ENCODE results near the gene FLNA.
"Not testable (repeated sequence)": the region's sequence is repeated elsewhere in the genome, so short reads cannot be mapped to it uniquely, and the experiment has no call there.

The FLNA gene, protein sequence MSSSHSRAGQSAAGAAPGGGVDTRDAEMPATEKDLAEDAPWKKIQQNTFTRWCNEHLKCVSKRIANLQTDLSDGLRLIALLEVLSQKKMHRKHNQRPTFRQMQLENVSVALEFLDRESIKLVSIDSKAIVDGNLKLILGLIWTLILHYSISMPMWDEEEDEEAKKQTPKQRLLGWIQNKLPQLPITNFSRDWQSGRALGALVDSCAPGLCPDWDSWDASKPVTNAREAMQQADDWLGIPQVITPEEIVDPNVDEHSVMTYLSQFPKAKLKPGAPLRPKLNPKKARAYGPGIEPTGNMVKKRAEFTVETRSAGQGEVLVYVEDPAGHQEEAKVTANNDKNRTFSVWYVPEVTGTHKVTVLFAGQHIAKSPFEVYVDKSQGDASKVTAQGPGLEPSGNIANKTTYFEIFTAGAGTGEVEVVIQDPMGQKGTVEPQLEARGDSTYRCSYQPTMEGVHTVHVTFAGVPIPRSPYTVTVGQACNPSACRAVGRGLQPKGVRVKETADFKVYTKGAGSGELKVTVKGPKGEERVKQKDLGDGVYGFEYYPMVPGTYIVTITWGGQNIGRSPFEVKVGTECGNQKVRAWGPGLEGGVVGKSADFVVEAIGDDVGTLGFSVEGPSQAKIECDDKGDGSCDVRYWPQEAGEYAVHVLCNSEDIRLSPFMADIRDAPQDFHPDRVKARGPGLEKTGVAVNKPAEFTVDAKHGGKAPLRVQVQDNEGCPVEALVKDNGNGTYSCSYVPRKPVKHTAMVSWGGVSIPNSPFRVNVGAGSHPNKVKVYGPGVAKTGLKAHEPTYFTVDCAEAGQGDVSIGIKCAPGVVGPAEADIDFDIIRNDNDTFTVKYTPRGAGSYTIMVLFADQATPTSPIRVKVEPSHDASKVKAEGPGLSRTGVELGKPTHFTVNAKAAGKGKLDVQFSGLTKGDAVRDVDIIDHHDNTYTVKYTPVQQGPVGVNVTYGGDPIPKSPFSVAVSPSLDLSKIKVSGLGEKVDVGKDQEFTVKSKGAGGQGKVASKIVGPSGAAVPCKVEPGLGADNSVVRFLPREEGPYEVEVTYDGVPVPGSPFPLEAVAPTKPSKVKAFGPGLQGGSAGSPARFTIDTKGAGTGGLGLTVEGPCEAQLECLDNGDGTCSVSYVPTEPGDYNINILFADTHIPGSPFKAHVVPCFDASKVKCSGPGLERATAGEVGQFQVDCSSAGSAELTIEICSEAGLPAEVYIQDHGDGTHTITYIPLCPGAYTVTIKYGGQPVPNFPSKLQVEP (N-terminal part only)

DNA sequence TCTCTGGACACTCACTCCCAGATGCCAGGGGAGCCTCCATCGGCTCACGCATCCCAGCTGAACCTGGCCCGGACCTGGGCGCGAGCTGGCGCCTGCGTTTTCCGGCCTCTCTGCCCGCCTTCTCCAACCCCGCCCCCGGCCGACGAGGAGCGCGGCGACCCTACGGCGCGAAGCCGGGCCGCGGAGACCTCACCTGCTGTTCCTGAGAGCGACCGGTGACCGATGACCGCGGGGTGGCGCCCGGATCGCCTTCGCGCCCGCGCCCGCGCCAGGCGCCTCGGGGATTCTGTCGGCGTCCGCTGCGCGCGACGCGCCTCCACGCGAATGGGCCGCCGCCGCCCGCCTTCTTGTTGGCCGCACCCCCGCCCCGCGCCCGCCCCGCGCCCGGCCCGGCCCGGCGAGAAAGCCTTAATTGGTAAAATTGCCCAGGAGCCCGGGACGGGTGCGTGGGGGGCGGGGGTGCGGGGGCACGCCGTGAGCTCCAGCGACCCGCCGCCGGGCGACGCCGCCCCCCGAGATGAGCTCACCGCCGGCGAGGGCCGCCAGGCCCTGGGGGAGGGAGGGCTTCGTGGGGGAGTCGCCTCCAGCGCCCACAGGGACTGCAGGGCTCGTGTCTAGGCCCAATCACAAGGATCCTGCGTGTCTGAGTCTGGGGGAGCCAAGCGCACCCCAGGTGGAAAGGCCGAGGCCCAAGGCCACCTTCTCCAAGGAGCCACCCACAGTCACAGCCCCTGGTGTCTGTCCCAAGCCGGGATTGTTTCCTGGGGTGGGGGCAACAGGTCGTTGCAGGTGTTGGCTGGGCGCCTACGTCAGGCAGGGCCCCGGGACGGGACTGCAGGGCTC is at the start of gene FLNA:
TSS of gene FLNA (minus strand) at position 322 of the 843 bp plus-strand sequence. CDS start 3,389 bp downstream, outside the sequence.
- DNase-seq (ENCODE audit: low spot score) = peak; percentile 68

DNA sequence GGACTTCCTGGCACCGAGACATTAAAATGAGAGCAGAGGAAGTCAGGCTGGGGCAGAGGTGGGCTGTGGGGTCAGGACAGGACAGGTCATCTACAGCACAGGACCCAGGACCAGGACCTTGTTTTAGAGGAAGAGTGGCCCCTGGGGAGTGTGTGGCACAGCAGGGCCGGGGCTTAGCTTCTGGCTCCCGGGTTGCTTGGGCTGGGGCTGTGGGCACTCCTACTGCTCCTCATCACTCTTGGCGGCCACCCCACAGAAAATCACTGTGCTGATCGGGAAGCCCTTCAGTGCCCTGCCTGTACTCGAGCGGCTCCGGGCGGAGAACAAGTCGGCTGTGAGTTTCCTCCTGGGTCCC is 45.9 kb upstream of the FLNA start:
- DNase-seq (ENCODE audit: low spot score) = no peak

DNA sequence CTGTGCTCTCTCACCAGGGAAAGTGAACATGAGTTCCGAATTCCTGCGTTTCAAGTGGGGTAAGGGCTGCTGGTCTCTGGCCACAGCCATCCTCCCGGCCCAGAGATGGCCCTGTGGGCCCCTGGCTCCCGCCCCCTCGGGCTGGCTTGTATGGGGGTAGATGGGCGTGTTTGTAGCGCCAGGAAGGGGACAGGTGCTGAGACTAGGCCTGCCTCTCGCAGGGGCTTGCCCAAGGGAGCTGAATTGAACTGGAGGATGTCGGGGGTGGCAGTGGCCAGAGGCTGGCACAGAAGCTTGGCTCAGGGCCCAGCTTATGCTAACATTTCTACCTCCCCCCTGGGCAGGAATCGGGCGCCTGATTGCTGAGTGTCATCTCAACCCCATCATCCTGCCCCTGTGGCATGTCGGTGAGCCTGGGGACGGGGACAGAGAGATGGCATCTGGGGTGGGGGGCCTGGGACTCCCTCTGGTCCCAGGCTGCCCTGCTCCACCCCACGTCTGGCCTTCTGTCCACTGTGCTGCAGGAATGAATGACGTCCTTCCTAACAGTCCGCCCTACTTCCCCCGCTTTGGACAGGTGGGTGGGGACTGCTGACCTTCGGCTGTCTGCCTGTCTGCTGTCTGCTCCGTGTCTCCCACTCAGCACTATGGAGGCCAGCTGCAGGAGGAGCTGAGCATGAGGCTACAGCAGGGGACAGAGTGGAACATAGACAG is 45.4 kb upstream of the FLNA start:
- DNase-seq (ENCODE audit: low spot score) = no peak

DNA sequence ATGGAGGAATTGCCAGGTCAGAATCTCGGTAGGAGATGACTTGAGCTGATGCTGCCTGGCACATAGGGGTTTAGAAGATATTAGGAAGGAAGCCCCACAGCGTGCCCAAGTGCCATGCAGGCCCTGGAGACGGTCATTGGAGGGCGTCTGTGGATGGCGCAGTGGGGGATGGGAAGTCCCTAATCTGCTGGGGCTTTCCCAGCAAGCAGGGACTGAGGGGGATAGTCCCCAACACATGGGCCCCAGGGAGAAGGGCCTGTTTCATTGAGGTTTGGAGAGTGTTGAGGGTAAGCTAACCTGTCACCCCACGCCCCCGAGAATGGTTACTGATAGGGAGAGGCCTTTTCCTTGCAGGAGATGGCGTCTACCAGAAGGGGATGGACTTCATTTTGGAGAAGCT is 44.8 kb upstream of the FLNA start:
- no peak for DNase-seq (ENCODE audit: low spot score)

DNA sequence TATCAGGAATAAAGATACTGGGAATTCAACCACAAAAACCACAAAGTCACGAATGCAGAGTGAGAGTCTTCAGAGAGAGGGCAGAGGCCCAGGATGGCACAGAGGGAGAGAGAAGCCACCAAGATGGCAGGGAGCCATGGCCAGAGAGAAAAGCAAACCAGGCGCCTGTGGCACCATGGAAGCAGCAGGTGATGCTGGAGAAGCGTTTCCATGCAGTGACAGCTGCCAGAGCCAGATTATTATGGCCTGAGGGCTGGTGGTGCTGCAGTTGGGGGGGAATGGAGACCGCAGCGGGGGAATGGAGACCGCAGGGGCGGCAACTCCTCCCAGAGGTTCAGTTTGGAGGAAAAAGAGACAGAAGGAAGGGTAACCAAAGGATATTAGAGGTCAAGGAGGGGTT is 42.7 kb upstream of the FLNA start:
- DNase-seq (ENCODE audit: low spot score) = no peak

DNA sequence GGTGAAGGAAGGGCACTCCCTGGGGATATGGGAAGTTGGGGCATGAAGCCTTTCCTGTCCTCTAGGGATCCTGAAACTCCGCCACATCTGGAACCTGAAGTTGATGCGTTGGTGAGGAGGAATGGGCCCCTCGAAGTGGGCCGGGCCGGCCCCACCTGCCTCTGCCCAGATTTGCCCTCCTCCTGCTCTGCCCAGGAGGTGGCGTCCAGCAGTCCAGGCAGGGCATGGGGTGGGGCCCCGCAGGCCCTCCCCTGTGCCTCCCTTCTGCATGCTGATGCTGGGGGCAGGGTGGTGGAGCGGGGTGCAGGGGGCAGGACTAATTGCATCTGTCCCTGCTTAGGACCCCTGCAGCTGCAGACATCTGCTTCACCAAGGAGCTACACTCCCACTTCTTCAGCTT is 38.7 kb upstream of the FLNA start:
- DNase-seq (ENCODE audit: low spot score) = no peak

DNA sequence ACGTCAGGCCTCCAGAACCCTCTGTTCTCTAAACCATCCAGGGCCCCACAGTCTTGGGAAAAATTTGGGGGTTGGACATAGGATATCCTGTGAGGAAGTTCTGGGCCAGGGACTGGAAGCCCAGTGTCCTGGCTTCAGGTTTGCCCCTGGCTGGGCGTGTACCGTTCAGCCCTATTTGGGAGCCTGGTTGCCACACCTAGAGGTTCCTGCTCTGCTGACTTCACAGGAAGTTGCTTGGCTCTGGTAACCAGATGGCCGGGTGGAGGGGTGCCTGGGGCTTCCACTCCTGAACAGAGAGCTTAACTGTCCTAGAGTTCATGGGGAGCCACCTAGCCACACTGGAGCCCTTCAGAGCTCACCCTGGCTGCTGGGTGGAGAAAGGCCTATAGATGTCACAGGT is 38.0 kb upstream of the FLNA start:
- no peak for DNase-seq (ENCODE audit: low spot score)

DNA sequence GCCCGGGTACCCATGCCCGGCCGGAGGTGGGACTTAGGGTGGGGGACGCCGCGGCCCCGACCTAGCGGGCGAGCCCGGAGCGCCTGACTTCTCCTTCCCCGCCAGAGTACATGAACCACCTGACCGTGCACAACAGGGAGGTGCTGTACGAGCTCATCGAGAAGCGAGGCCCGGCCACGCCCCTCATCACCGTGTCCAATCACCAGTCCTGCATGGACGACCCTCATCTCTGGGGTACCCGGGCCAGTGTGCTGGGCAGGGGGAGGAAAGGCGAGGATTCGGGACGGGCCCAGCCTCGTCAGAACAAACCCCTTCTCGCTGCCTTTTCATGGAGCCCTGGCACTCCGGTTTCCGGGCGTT is 37.5 kb upstream of the FLNA start:
- peak; percentile 68 for DNase-seq (ENCODE audit: low spot score)

DNA sequence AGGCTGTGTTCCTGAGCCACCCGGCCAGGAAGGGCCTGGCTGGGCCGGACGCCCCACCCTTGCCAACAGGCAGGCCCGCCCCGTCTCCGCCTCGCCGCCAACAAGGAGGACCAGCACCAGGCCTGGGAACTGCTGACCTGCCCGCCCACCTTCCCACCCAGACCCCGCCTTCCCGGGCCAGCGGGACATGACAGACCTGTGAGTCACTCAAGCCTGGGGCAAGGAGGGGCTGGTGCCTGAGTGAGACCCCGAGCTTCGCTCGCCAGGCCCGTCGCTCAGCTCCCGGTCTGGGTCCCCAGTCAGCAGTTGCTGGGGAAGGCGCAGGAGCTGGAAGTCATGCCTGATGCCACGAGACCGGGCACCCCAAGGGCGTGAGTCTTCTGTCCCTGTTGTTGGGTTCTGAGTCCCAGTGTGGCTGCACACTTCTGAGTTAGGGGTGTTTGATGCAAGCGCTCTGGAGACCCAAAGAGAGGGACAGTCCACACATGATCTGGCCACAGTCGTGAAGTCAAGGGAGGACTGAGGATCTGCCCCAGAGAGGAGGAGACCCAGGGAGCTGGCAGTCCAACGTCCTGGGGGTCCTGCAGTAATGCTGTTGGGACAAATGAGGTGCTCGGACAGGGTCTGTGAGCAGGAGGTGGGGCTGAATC is 34.9 kb upstream of the FLNA start, which contains the start of gene DNASE1L1:
TSS of gene DNASE1L1 (minus strand) at position 33 of the 650 bp plus-strand sequence. CDS start 3,686 bp downstream, outside the sequence.
- DNase-seq (ENCODE audit: low spot score) = peak; percentile 86

DNA sequence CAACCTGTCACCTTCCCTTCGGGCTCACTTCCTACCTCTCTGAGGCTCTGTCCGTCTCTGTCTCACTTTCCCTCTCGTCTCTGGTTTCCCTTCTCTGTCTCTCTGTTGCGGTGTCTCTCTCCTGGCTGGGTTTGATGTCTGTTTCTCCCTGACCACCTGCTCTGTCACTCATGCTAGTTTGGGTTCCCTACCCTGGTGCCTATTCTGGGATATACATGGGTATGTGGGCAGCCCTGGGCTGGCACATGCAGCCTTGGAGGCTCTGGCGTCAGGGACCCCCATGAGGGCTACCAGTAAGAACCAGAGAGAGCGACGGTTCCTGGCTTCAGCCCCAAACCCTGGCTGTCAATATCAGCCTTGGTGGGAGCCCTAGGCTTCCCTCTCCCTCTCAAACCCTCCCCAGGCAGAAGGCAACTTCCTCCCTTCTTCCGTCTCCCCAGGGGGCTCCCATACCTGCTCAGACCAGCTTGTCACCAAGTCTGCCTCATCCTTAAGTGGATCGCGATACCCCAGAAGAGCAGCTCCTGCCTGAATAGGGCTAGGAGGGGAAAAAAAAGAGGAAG is 34.3 kb upstream of the FLNA start:
- no peak for DNase-seq (ENCODE audit: low spot score)

DNA sequence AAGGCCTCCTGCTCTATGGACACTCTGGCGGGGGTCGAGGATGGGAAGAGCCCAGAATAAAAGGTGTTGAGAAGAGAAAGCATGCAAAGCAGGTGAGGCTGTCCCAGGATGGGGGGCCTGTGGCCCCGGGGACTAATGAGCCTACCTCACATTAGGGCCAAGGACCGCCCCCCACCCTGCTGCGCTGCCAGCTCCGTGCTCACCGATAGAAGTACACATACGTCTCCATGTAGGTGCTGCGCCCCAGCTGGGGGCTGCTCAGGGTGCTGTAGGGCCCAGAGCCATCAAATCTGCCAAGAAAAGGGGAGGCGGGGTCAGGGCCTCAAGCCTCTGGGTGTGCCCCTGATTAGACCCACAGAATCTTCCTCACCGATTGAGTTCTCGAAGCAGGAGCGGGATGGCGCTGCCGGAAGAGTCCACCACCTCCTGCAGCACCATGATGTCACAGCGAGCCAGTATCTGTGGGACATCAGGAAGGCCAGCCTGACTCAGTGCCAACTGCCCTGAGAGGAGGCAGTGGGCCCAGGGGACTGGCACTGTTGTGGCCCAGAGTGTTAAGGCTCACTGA is 30.3 kb upstream of the FLNA start:
- DNase-seq (ENCODE audit: low spot score) = no peak

DNA sequence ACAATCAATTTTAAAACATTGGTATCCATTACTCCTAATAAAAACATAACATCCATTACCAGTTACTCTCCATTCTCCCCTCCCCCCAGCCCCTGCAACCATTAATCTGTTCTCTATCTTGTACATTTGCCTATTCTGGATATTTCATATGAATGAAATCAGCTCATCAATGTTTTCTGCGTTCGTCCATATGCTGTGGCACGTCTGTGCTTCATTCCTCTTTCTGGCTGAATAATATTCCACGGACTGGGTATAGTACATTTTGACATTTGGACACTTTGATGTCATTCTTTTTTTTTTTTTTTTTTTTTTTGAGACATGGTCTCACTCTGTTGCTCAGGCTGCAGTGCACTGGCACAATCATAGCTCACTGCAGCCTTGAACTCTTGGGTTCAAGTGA is 29.4 kb upstream of the FLNA start:
- no peak for DNase-seq (ENCODE audit: low spot score)

DNA sequence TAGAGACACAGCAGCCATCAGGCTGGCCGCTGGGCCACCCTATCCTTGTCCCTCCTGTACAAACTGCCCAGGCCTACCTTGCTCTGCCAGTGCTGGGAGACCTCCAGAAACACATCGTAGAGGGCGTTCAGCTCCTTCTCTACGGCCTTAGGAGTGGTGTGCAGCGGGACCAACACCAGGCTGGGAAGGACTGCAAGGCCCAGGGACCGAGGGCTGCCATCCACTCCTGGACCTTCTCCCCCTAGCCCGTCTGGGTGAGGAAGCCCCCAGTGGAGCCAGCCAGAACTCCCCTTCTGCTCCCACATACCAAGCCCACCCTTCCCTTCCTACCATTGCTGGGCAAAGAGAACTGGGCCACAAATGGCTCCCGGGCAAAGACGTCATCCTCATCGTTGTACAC is 28.8 kb upstream of the FLNA start:
- DNase-seq (ENCODE audit: low spot score) = no peak

DNA sequence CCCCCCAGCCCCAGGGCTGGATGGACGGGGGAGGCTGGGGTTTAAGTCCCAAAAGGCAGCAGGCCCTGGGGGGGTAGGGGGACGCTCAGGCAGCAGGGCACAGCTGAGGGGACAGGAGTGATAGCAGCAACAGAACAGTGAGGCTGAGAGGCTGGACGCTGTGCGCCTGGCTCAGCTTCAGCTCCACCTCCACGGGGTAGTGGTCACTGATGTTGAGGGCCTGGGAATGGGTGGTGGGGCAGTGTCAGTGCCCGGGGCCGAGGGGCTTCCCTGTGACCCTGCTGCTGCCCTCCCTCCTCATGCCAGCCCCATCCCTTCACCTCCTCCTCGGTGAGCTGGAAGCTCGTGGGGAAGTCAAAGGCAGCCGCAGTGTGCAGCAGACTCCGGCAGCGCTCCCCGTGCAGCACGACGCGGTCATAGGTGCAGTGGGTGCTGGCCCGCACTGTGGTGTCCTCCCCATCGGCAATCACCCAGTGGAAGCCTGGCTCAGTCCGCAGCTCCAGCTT is 28.2 kb upstream of the FLNA start:
- DNase-seq (ENCODE audit: low spot score) = no peak

DNA sequence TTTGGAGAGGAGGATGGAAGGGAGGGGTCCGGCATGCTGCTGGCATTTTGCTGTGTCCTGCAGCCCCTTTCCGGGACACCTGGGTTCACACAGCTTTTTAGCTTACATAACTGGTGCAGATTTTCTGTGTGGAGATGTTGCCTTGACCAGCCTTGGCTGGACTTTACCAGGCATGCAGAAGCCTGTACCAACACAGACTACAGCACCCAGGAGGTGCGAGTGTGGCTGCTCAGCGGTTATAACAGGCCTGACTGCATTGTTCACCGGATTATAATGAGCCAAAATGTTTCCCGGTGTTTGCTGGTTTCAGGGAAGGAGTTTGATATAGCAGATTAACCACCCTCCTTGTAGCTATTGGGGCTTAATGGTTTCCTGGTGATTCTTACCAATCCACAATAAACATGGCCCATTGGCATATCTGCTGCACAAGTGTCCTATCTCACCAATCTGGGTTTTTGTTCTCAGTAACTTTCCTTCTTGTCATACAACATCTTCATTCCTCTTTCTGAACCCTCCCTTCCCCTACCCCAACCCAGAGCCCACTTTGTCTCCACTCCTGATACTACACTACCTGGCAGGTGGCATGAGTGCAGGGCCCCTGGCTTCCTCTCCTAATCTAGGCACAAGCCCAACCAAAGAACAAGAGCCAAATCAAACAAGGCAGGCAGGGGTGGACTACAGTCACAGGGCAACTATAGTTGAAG is 27.6 kb upstream of the FLNA start:
- DNase-seq (ENCODE audit: low spot score) = no peak

DNA sequence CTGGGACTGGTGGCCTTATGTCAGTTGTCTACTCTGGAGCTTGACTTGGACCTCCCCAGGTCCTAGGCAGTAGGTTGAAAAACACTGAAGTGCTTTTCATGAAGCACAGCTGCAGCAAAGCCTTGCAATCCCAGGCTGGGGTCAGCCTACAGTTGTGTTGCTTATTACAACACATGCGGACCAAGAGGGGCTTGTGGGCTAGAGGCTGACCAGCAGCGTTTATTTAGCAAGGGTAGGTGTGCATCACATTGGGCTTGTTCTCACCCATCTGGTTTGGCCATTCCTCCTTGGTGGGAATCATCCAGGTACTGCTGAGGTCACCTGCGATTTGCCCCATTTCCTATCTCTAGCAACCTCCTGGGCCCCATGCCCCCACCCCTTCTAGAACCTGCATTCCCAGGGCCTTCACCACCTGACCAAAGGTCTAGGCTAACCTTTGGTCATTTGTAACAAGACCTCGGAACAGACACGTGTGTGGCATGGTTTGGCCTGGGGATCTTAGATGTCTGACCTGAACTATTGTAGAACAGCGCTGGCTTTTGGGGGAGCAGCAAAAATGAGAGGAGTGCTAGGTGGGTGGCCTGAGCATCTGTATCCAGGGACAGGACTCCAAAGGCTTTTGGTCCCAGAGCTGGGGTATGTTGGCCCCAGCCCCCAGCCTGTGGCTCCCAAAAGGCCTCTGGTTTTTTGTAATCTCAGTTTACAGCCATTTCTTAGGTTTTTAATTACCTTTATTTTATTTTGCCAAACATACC is 26.8 kb upstream of the FLNA start:
- no peak for DNase-seq (ENCODE audit: low spot score)

DNA sequence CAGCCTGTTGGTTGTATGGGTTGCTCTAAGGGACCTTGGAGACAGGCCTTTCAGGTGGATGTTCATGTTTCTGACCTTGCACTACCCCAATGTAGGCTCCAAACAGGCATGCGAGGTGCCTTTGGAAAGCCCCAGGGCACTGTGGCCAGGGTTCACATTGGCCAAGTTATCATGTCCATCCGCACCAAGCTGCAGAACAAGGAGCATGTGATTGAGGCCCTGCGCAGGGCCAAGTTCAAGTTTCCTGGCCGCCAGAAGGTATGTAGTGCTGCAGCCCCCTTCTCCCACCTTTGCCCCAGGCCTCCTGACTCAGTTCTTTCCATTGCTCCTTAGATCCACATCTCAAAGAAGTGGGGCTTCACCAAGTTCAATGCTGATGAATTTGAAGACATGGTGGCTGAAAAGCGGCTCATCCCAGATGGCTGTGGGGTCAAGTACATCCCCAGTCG is 26.0 kb upstream of the FLNA start:
- not testable (repeated sequence) for DNase-seq (ENCODE audit: low spot score)

Measured in ecto neural progenitor cell (in vitro differentiated cells).